Neural progenitor cell (in vitro differentiated cells): Measurements from ENCODE around the gene NARS2. TPM values are rescaled to one million over a fixed set of nuclear protein-coding genes. Genes with fewer than 3 reads are reported as not detected.

ENCODE experiments used
- DNase-seq: peaks from one replicate; pipeline ENCODE4 v3.0.0-alpha.2; 2016; ENCODE audit warnings: low spot score
- H2AFZ ChIP-seq: fragments of 200-600 bp; sonication (generic); replicated peaks from 2 replicates; pipeline ENCODE4 v1.6.1; 2016; ENCODE audit warnings: antibody characterized with exemption
- H3F3A ChIP-seq: fragments of 200-600 bp; sonication (generic); 2 replicates; pipeline ENCODE4 v1.6.1; 2016; ENCODE audit warnings: antibody characterized with exemption, low read depth
- H3K27ac ChIP-seq: fragments of 200-600 bp; sonication (generic); 2 replicates; pipeline ENCODE4 v1.5.1; 2016; ENCODE audit warnings: mild to moderate bottlenecking
- H3K27me3 ChIP-seq: fragments of 200-600 bp; sonication (generic); 2 replicates; pipeline ENCODE4 v1.6.1; 2016; ENCODE audit warnings: mild to moderate bottlenecking, moderate library complexity
- H3K36me3 ChIP-seq: fragments of 200-600 bp; sonication (generic); 2 replicates; pipeline ENCODE4 v1.5.1; 2016
- H3K4me1 ChIP-seq: fragments of 200-600 bp; sonication (generic); 2 replicates; pipeline ENCODE4 v1.6.1; 2016; ENCODE audit warnings: mixed run types
- H3K4me2 ChIP-seq: fragments of 200-600 bp; sonication (generic); 2 replicates; pipeline ENCODE4 v1.6.1; 2016
- H3K4me3 ChIP-seq: fragments of 200-600 bp; sonication (generic); 2 replicates; pipeline ENCODE4 v1.5.1; 2016
- H3K79me2 ChIP-seq: fragments of 200-600 bp; sonication (generic); 2 replicates; pipeline ENCODE4 v1.6.1; 2016; ENCODE audit warnings: low read depth
- H3K9ac ChIP-seq: fragments of 200-600 bp; sonication (generic); 2 replicates; pipeline ENCODE4 v1.6.1; 2016
- H3K9me3 ChIP-seq: fragments of 200-600 bp; sonication (generic); 2 replicates; pipeline ENCODE4 v1.5.1; 2016; ENCODE audit warnings: low read depth
- H4K20me1 ChIP-seq: fragments of 200-600 bp; sonication (generic); 2 replicates; pipeline ENCODE4 v1.6.1; 2016; ENCODE audit warnings: low read depth
- H3K27ac Mint-ChIP-seq: 3 replicates; pipeline ENCODE4 v1.8.0; 2021; ENCODE audit warnings: mixed read lengths
- H3K27me3 Mint-ChIP-seq: 2 replicates; pipeline ENCODE4 v1.8.0; 2022; ENCODE audit warnings: low read depth, mild to moderate bottlenecking, inconsistent platforms, moderate library complexity, mixed read lengths; ENCODE audit not compliant: insufficient read depth
- H3K36me3 Mint-ChIP-seq: 3 replicates; pipeline ENCODE4 v1.8.0; 2021; ENCODE audit warnings: mixed read lengths
- H3K4me1 Mint-ChIP-seq: 3 replicates; pipeline ENCODE4 v1.8.0; 2021; ENCODE audit warnings: mixed read lengths
- H3K4me3 Mint-ChIP-seq: 3 replicates; pipeline ENCODE4 v1.8.0; 2021; ENCODE audit warnings: mild to moderate bottlenecking, moderate library complexity, mixed read lengths
- H3K9me3 Mint-ChIP-seq: 3 replicates; pipeline ENCODE4 v1.8.0; 2020; ENCODE audit warnings: mixed read lengths
- CTCF ChIP-seq: fragments of 200-600 bp; sonication (generic); IDR thresholded peaks from 2 replicates; pipeline ENCODE4 v1.5.1; 2017; ENCODE audit warnings: antibody characterized with exemption, mild to moderate bottlenecking
- EZH2 ChIP-seq: fragments of 200-600 bp; sonication (generic); IDR thresholded peaks from 2 replicates; pipeline ENCODE4 v1.6.1; 2017; ENCODE audit warnings: antibody characterized with exemption, mild to moderate bottlenecking, moderate library complexity
- EZH2phosphoT487 ChIP-seq: fragments of 200-600 bp; sonication (generic); IDR thresholded peaks from 2 replicates; pipeline ENCODE4 v1.6.1; 2017; ENCODE audit warnings: antibody characterized with exemption
- total RNA-seq: library from RNA; depleted of rRNA; stranded (reverse); fragments of >200 nt; gene quantifications from 2 replicates; pipeline ENCODE4 v1.2.3, GENCODE V29; 2015; ENCODE audit warnings: low replicate concordance

Gene NARS2
- total RNA-seq, 1 donor from 2014 or later = 53.0 TPM

- no peak for TF ChIP-seq CTCF
- no peak for TF ChIP-seq EZH2phosphoT487
- TF ChIP-seq EZH2 = no peak
- peaks cover 16% of the 10 kb centered on the region for H3K4me1 Mint-ChIP-seq
- H2AFZ ChIP-seq = no peak overlapping the region
These were observed 2.0 kb upstream of the NARS2 start for GRCh38 chr11:78576549-78577097.

GRCh38 chr11:78575478-78575877 lies 814 bp upstream of the NARS2 start:
- Histone ChIP-seq H2AFZ (peak overlapping the region; percentile 91), H3K4me2 (peak overlapping the region; percentile 82), H3K27ac (no peak overlapping the region), H3K9ac (no peak overlapping the region), H3K27me3 (no peaks in the 10 kb centered on the region), H3F3A (peaks cover 29% of the 10 kb centered on the region), H3K4me1 (peaks cover 28% of the 10 kb centered on the region), H4K20me1 (no peaks in the 10 kb centered on the region), H3K9me3 (no peaks in the 10 kb centered on the region), H3K36me3 (no peaks in the 10 kb centered on the region), H3K4me3 (peak overlapping the region; percentile 70), H3K79me2 (peaks cover 33% of the 10 kb centered on the region)
- no peak overlapping the region for H3K27ac Mint-ChIP-seq
- TF ChIP-seq EZH2phosphoT487 (no peak), CTCF (no peak), EZH2 (no peak)
- no peak for DNase-seq
- H3K4me3 Mint-ChIP-seq = peak overlapping the region; percentile 97
- H3K27me3 Mint-ChIP-seq = peaks cover 6% of the 10 kb centered on the region
- H3K36me3 Mint-ChIP-seq = peaks cover 8% of the 10 kb centered on the region
- peaks cover 16% of the 10 kb centered on the region for H3K4me1 Mint-ChIP-seq
- H3K9me3 Mint-ChIP-seq = no peaks in the 10 kb centered on the region

More at GRCh38 chr11:78576549-78577097, 2.0 kb upstream of the NARS2 start:
- no peaks in the 10 kb centered on the region for H4K20me1 ChIP-seq
- Mint-ChIP-seq H3K4me3 (no peak overlapping the region), H3K27ac (no peak overlapping the region), H3K9me3 (no peaks in the 10 kb centered on the region), H3K36me3 (peaks cover 2% of the 10 kb centered on the region), H3K27me3 (peaks cover 6% of the 10 kb centered on the region)
- no peaks in the 10 kb centered on the region for H3K27me3 ChIP-seq
- no peak overlapping the region for H3K4me2 ChIP-seq
- no peak overlapping the region for H3K9ac ChIP-seq
- H3K9me3 ChIP-seq = no peaks in the 10 kb centered on the region
- peaks cover 28% of the 10 kb centered on the region for H3K79me2 ChIP-seq
- peaks cover 29% of the 10 kb centered on the region for H3F3A ChIP-seq
- H3K27ac ChIP-seq = no peak overlapping the region
- peaks cover 28% of the 10 kb centered on the region for H3K4me1 ChIP-seq
- H3K4me3 ChIP-seq = no peak overlapping the region
- DNase-seq = no peak
- no peaks in the 10 kb centered on the region for H3K36me3 ChIP-seq

- H3K27me3 ChIP-seq = no peaks in the 10 kb centered on the region
- peak overlapping the region; percentile 48 for H3K9ac ChIP-seq
- peak overlapping the region; percentile 70 for H3K4me3 ChIP-seq
- peaks cover 6% of the 10 kb centered on the region for H3K27me3 Mint-ChIP-seq
- H3K4me1 ChIP-seq = peaks cover 28% of the 10 kb centered on the region
- no peak overlapping the region for H3K27ac ChIP-seq
- peaks cover 12% of the 10 kb centered on the region for H3K36me3 Mint-ChIP-seq
- H3K79me2 ChIP-seq = peaks cover 38% of the 10 kb centered on the region
- H3K9me3 ChIP-seq = no peaks in the 10 kb centered on the region
- peak; percentile 50 for DNase-seq
- peak overlapping the region; percentile 97 for H3K4me3 Mint-ChIP-seq
- peaks cover 29% of the 10 kb centered on the region for H3F3A ChIP-seq
- peaks cover 16% of the 10 kb centered on the region for H3K4me1 Mint-ChIP-seq
- H3K4me2 ChIP-seq = peak overlapping the region; percentile 82
- H3K36me3 ChIP-seq = peaks cover 5% of the 10 kb centered on the region
- no peaks in the 10 kb centered on the region for H3K9me3 Mint-ChIP-seq
- no peaks in the 10 kb centered on the region for H4K20me1 ChIP-seq
- no peak overlapping the region for H2AFZ ChIP-seq
- TF ChIP-seq CTCF (no peak), EZH2 (no peak), EZH2phosphoT487 (no peak)
- H3K27ac Mint-ChIP-seq = peak overlapping the region; percentile 65
These were observed 983 bp downstream of the NARS2 start for GRCh38 chr11:78573681-78574080.
